Putamen (tissue), 1 donor: ENCODE measurements around the gene CPNE5.

Experiments
- DNase-seq: peaks from one replicate; pipeline ENCODE4 v3.0.0-alpha.2; 2016; ENCODE audit warnings: low spot score

Gene CPNE5

GRCh38 chr6:36834576-36835341, 4.5 kb downstream of the CPNE5 start:
- DNase-seq, result no peak

GRCh38 chr6:36833182-36833789, 6.0 kb downstream of the CPNE5 start:
- no peak for DNase-seq

GRCh38 chr6:36832313-36832712, 6.9 kb downstream of the CPNE5 start:
- DNase-seq, result no peak

- DNase-seq, result no peak
Observed at GRCh38 chr6:36830577-36830976, 8.7 kb downstream of the CPNE5 start.

- no peak for DNase-seq
Observed at GRCh38 chr6:36829919-36830544, 9.2 kb downstream of the CPNE5 start.

GRCh38 chr6:36827261-36828079, 11.8 kb downstream of the CPNE5 start:
- DNase-seq, result no peak

GRCh38 chr6:36826520-36827227, 12.6 kb downstream of the CPNE5 start:
- DNase-seq, result no peak

- DNase-seq, result no peak
Observed at GRCh38 chr6:36825994-36826393, 13.2 kb downstream of the CPNE5 start.

GRCh38 chr6:36825452-36825851, 13.8 kb downstream of the CPNE5 start:
- DNase-seq, result no peak

- no peak for DNase-seq
Observed at GRCh38 chr6:36824253-36824652, 15.0 kb downstream of the CPNE5 start.

- no peak for DNase-seq
Observed at GRCh38 chr6:36823421-36824096, 15.7 kb downstream of the CPNE5 start.

GRCh38 chr6:36822506-36823269, 16.6 kb downstream of the CPNE5 start:
- no peak for DNase-seq

- no peak for DNase-seq
Observed at GRCh38 chr6:36821581-36822335, 17.5 kb downstream of the CPNE5 start.

GRCh38 chr6:36820700-36821580, 18.3 kb downstream of the CPNE5 start:
- DNase-seq, result no peak

- DNase-seq, result no peak
Observed at GRCh38 chr6:36818756-36819155, 20.5 kb downstream of the CPNE5 start.

GRCh38 chr6:36817847-36818246, 21.4 kb downstream of the CPNE5 start:
- DNase-seq, result no peak

- DNase-seq, result no peak
Observed at GRCh38 chr6:36817176-36817817, 21.9 kb downstream of the CPNE5 start.
